Esophagus squamous epithelium (tissue), 5 donors: Measurements from ENCODE around the gene RNLS. TPM values are rescaled to one million over a fixed set of nuclear protein-coding genes. Genes with fewer than 3 reads are reported as not detected.

Experiments
- DNase-seq: peaks from one replicate; lab custom pipeline; 2025; lab: John Stamatoyannopoulos, UW
- H3K27ac ChIP-seq, 4 donors: fragments of 200-600 bp; sonication (generic); one replicate each; pipeline ENCODE4 v1.5.1; 2016 to 2019; ENCODE audit warnings: mild to moderate bottlenecking in 1 of 4
- H3K27me3 ChIP-seq, 4 donors: fragments of 200-600 bp; sonication (generic); 1 replicate in 3 of 4; 2 replicates in 1 of 4; pipeline versions ENCODE4 v1.5.1 to v1.6.0; 2017 to 2021; ENCODE audit warnings: antibody characterized with exemption in 1 of 4
- H3K36me3 ChIP-seq, 3 donors: fragments of 200-600 bp; sonication (generic); one replicate each; pipeline ENCODE4 v1.5.1; 2016 to 2019
- H3K4me1 ChIP-seq, 3 donors: fragments of 200-600 bp; sonication (generic); one replicate each; pipeline ENCODE4 v1.5.1; 2017 to 2019
- H3K4me3 ChIP-seq, 4 donors: fragments of 200-600 bp; sonication (generic); 1 replicate in 3 of 4; 2 replicates in 1 of 4; pipeline ENCODE4 v1.5.1; 2016 to 2019; ENCODE audit warnings: mild to moderate bottlenecking in 2 of 4, moderate library complexity in 1 of 4
- H3K9me3 ChIP-seq, 3 donors: fragments of 200-600 bp; sonication (generic); one replicate each; pipeline ENCODE4 v1.5.1; 2016 to 2019
- POLR2A ChIP-seq, 4 donors: fragments of 450-650 bp; IDR thresholded peaks; one replicate each; pipeline ENCODE4 v1.6.1; 2017; ENCODE audit warnings: antibody characterized with exemption in 4 of 4, mild to moderate bottlenecking in 4 of 4, moderate library complexity in 3 of 4
- WGBS, 2 donors: methylation state at CpG; one replicate each; pipeline ENCODE4 v1.1.5; 2018; 5-methylcytosine and 5-hydroxymethylcytosine counted together
- intact Hi-C: fragments of 100-400 bp; cut with DNase I; formaldehyde crosslinking; loops from one replicate; pipeline ENCODE4 v1.15.0; 2022
- total RNA-seq, 4 donors: library from RNA; depleted of rRNA; stranded (reverse); fragments of >200 nt; gene quantifications; one replicate each; pipeline ENCODE4 v1.1.0, GENCODE V29; 2016
- TF ChIP-seq, protein P1 (sequence below), 6 experiments: fragments of 450-650 bp in 4 of 6; fragments of 200-600 bp in 2 of 6; sonication (generic) in 2 of 6; IDR thresholded peaks; one replicate each; pipeline ENCODE4 v1.5.1; 2016 to 2019; ENCODE audit warnings: antibody characterized with exemption in 6 of 6, mild to moderate bottlenecking in 4 of 6, moderate library complexity in 4 of 6
- donor health status: DM: yes; HTN: yes; CAD: no.

The RNLS gene
- total RNA-seq, 4 donors from 2014 or later: 7.9 to 13.5 (median 10.5) TPM

GRCh38 chr10:88473989-88474883 is 108.9 kb downstream of the RNLS start:
- TF ChIP-seq POLR2A (IDR thresholded peaks at IDR 0.05): no peak
- TF ChIP-seq, protein P1, sequence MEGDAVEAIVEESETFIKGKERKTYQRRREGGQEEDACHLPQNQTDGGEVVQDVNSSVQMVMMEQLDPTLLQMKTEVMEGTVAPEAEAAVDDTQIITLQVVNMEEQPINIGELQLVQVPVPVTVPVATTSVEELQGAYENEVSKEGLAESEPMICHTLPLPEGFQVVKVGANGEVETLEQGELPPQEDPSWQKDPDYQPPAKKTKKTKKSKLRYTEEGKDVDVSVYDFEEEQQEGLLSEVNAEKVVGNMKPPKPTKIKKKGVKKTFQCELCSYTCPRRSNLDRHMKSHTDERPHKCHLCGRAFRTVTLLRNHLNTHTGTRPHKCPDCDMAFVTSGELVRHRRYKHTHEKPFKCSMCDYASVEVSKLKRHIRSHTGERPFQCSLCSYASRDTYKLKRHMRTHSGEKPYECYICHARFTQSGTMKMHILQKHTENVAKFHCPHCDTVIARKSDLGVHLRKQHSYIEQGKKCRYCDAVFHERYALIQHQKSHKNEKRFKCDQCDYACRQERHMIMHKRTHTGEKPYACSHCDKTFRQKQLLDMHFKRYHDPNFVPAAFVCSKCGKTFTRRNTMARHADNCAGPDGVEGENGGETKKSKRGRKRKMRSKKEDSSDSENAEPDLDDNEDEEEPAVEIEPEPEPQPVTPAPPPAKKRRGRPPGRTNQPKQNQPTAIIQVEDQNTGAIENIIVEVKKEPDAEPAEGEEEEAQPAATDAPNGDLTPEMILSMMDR (IDR thresholded peaks at IDR 0.05): no peak
- intact Hi-C loops: no loop called here
- 38 to 58% methylated on average over 2 of the region's 2 CpGs for WGBS, 2 donors
- DNase-seq: no peak
- no peak overlapping the region for H3K4me3 ChIP-seq
- no peaks in the 10 kb centered on the region for H3K9me3 ChIP-seq
- no peaks in the 10 kb centered on the region for H3K36me3 ChIP-seq
- no peaks in the 10 kb centered on the region for H3K27me3 ChIP-seq
- H3K4me1 ChIP-seq: peaks cover 0 to 38% (median 4%) of the 10 kb centered on the region in 3 donors
- H3K27ac ChIP-seq: no peak overlapping the region

- Histone ChIP-seq H3K27me3 (no peaks in the 10 kb centered on the region), H3K36me3 (no peaks in the 10 kb centered on the region)
- DNase-seq: no peak
Measured at GRCh38 chr10:88472540-88472939, 110.6 kb downstream of the RNLS start.

DNA sequence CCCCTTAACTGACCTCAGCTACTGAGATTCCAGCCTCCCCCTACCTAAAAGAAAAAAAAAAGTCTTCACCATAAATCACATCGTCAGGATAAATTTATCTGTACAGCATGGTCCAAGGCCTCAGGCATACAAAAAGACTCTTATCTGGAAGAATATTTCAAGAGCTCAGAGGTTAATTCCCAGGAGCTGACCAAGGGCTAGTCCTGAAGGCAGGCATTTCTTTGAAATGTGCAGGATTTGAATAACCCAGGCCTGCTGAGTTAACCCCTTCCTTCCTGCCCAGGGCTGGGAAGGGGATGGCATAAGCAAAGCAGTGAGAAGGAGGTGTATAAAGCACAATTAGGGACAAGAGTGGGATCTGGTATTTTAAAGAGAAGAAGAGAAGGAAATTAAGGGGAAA is 111.2 kb downstream of the RNLS start:
- no peak overlapping the region for H3K27ac ChIP-seq
- H3K4me1 ChIP-seq: peaks cover 0 to 29% (median 4%) of the 10 kb centered on the region in 3 donors
- H3K27me3 ChIP-seq: no peaks in the 10 kb centered on the region
- DNase-seq: no peak
- intact Hi-C loops: no loop called here
- H3K9me3 ChIP-seq: no peaks in the 10 kb centered on the region
- 57 to 71% methylated on average over 1 of the region's 1 CpG for WGBS, 2 donors
- no peak overlapping the region for H3K4me3 ChIP-seq
- no peaks in the 10 kb centered on the region for H3K36me3 ChIP-seq
- TF ChIP-seq, protein P1 (IDR thresholded peaks at IDR 0.05): no peak
- TF ChIP-seq POLR2A (IDR thresholded peaks at IDR 0.05): no peak

More at GRCh38 chr10:88472540-88472939, 110.6 kb downstream of the RNLS start:
- intact Hi-C loops: no loop called here
- H3K27ac ChIP-seq: no peak overlapping the region
- no peaks in the 10 kb centered on the region for H3K9me3 ChIP-seq
- 83 to 88% methylated on average over 1 of the region's 1 CpG for WGBS, 2 donors
- H3K4me3 ChIP-seq: no peak overlapping the region
- TF ChIP-seq, protein P1 (IDR thresholded peaks at IDR 0.05): no peak
- no peak for TF ChIP-seq POLR2A (IDR thresholded peaks at IDR 0.05)
- peaks cover 0 to 29% (median 4%) of the 10 kb centered on the region in 3 donors for H3K4me1 ChIP-seq

DNA sequence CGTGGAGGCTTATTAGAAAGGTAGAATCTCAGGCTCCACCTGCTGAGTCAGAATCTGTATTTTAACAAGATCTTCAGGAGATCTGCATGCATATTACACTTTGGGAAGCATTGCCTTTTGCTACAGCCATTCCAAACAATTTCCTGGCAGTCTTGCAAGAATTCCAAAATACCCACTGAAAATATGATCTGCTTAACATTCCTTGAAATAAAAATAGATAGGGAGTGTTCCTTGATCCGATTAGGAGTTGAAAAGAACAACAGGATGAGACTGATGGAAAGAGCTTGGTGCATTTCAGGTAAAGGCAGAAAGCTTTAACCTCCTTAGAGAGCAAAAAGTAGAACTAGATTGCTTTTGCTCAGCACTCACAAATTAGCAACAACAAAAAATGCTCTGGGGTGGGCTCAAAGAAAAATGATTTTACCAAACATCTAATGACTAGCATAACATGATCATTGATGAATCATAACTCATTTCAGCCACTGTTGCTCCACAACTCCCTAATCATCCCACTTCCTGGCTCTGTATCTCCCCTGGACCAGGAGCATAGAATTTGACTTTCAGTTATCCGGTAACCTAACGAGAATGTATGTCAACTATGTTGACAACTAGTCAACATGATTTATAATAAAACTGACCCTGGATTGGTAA is 115.2 kb downstream of the RNLS start:
- TF ChIP-seq, protein P1 (IDR thresholded peaks at IDR 0.05): no peak
- TF ChIP-seq POLR2A (IDR thresholded peaks at IDR 0.05): no peak
- no peak for DNase-seq
- H3K9me3 ChIP-seq: no peaks in the 10 kb centered on the region
- H3K4me3 ChIP-seq: no peak overlapping the region
- intact Hi-C loops: no loop called here
- WGBS, 2 donors: 41 to 68% methylated on average over 4 of the region's 4 CpGs
- H3K27me3 ChIP-seq: no peaks in the 10 kb centered on the region
- H3K4me1 ChIP-seq: peaks cover 0 to under 1% (median 0%) of the 10 kb centered on the region in 3 donors
- no peaks in the 10 kb centered on the region for H3K36me3 ChIP-seq
- no peak overlapping the region for H3K27ac ChIP-seq

DNA sequence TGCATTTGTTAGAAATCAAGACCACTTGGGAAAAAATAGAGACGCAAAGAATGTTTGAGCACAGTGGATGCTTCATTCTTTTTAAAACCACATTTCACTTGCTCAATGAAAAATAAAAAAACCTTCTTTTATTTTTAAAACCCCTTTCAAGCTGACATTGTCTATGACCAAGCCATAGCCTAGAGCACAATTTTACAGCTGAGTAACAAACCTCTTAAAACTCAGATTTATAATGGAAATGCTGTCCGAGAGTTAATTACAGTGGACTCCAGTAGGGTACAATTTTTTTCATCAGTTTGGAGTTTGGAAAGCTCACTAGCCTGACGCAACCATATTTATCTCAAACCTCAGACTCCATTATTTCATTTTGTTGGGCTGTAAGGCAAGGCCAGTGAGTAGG is 116.3 kb downstream of the RNLS start:
- Histone ChIP-seq H3K27me3 (no peaks in the 10 kb centered on the region), H3K27ac (no peak overlapping the region), H3K4me3 (no peak overlapping the region), H3K36me3 (no peaks in the 10 kb centered on the region), H3K9me3 (no peaks in the 10 kb centered on the region), H3K4me1 (no peaks in the 10 kb centered on the region)
- WGBS, 2 donors: 87% methylated on average over 3 of the region's 3 CpGs
- TF ChIP-seq, protein P1 (IDR thresholded peaks at IDR 0.05): no peak
- no peak for TF ChIP-seq POLR2A (IDR thresholded peaks at IDR 0.05)
- intact Hi-C loops: no loop called here
- DNase-seq: no peak
